Adrenal gland (tissue), 12 donors: ENCODE measurements around the gene SEMA6A. TPM values are rescaled to one million over a fixed set of nuclear protein-coding genes. Genes with fewer than 3 reads are reported as not detected.
A peak's percentile ranks its signal among the peaks of the same experiment; 100 is the strongest.

ENCODE experiments used
- DNase-seq, 7 donors: peaks; one replicate each; pipeline ENCODE4 v3.0.0-alpha.2; 2019 to 2020
- H3K27ac ChIP-seq, 5 donors: fragments of 200-600 bp; sonication (generic) in 4 of 5; 1 replicate in 3 of 5; 2 replicates in 2 of 5; pipeline versions ENCODE4 v1.5.1 to v1.8.0; 2016 to 2020; ENCODE audit warnings: mild to moderate bottlenecking in 1 of 5
- H3K27me3 ChIP-seq: fragments of 200-600 bp; 2 replicates; pipeline ENCODE4 v1.8.0; 2021
- H3K36me3 ChIP-seq, 2 donors: fragments of 200-600 bp; replicated peaks in 1 of 2; 1 replicate in 1 of 2; 2 replicates in 1 of 2; pipeline versions ENCODE4 v1.5.1 to v1.8.0; 2018 to 2022
- H3K4me1 ChIP-seq, 2 donors: fragments of 200-600 bp; replicated peaks in 1 of 2; 1 replicate in 1 of 2; 2 replicates in 1 of 2; pipeline versions ENCODE4 v1.5.1 to v1.8.0; 2018 to 2021
- H3K4me3 ChIP-seq, 4 donors: fragments of 200-600 bp; sonication (generic) in 3 of 4; one replicate each; pipeline ENCODE4 v1.5.1; 2016 to 2018
- H3K9me3 ChIP-seq, 3 donors: fragments of 200-600 bp; sonication (generic) in 1 of 3; replicated peaks in 1 of 3; 1 replicate in 2 of 3; 2 replicates in 1 of 3; pipeline versions ENCODE4 v1.5.1 to v1.8.0; 2016 to 2021
- POLR2A ChIP-seq, 2 donors: fragments of 450-650 bp; IDR thresholded peaks; one replicate each; pipeline ENCODE4 v1.6.1; 2017; ENCODE audit warnings: antibody characterized with exemption in 2 of 2, mild to moderate bottlenecking in 2 of 2, moderate library complexity in 1 of 2
- WGBS, 4 donors: extraction: QIAGEN DNeasy Blood & Tissue Kit in 2 of 4; methylation state at CpG; one replicate each; pipeline versions ENCODE4 v1.1.5 to v1.1.7; 2013 to 2017; 5-methylcytosine and 5-hydroxymethylcytosine counted together
- intact Hi-C, 2 donors: fragments of 100-400 bp; cut with DNase I; formaldehyde crosslinking; loops; one replicate each; pipeline versions ENCODE4 v1.14.1 to v1.15.0; 2022 to 2023
- polyA plus RNA-seq, 3 donors: library from polyadenylated mRNA; stranded (reverse); fragments of 200-250 nt in 2 of 3; fragments of 350-450 nt in 1 of 3; fragmentation: Illumina TruSeq in 1 of 3; extraction: RNeasy Lipid Tissue Mini Kit (QIAGEN cat#74804) in 1 of 3; gene quantifications; one replicate each; pipeline ENCODE4 v1.2.3, GENCODE V29; 2013 to 2014
- total RNA-seq, 9 donors: library from RNA; depleted of rRNA in 4 of 9; stranded (reverse); fragments of >200 nt in 4 of 9; fragments of 120-200 nt in 1 of 9; fragmentation: NEBNext Ultra II Directional in 1 of 9; extraction: Animal tissue kit (Norgen Biotek cat#: 25700) in 1 of 9; gene quantifications; one replicate each; pipeline versions ENCODE4 v1.1.0 to v1.2.4, GENCODE V29; 2013 to 2023
- TF ChIP-seq, protein P1 (sequence below), 6 experiments: fragments of 450-650 bp in 4 of 6; fragments of 200-600 bp in 2 of 6; sonication (generic) in 1 of 6; IDR thresholded peaks; 1 replicate in 5 of 6; 2 replicates in 1 of 6; pipeline versions ENCODE4 v1.5.1 to v1.8.0; 2016 to 2021; ENCODE audit warnings: antibody characterized with exemption in 6 of 6, mild to moderate bottlenecking in 2 of 6, moderate library complexity in 1 of 6
- donor health status: healthy with polysubstance abuse.
- donor health status: Bipolar disorder and iron deficiency.
- donor health status: DM: yes; HTN: yes; CAD: no.
- donor health status: DM: no; HTN: no; CAD: no.
- donor health status: DM: no; HTN: no; CAD: no.
- donor health status: DM: yes; HTN: yes; CAD: no.

The SEMA6A gene
- total and polyA plus RNA-seq, 12 donors: 55.1 to 182 (median 124) TPM

DNA sequence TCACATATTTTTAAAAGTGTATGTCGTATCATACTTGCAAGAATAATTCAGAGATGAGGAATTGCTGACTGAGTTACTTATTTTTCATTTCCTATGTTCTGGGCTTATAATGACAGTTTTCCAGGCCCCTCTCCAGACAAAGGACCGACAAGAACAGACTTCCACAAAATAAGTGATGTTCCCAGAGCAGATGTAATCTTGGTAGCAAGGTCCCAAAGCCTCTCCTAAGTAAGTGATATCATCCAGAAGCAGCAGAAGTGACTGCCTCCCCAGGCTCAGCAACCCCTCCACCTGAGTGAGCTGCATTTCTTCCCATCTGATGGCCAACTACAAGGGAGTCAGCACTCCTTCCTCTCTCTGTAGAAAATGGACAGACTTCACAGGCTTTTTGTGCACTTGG, 57.1 kb downstream of the SEMA6A start:
- no peaks in the 10 kb centered on the region for H3K36me3 ChIP-seq
- DNase-seq: no peak
- no peak for TF ChIP-seq POLR2A (IDR thresholded peaks at IDR 0.05)
- TF ChIP-seq, protein P1, sequence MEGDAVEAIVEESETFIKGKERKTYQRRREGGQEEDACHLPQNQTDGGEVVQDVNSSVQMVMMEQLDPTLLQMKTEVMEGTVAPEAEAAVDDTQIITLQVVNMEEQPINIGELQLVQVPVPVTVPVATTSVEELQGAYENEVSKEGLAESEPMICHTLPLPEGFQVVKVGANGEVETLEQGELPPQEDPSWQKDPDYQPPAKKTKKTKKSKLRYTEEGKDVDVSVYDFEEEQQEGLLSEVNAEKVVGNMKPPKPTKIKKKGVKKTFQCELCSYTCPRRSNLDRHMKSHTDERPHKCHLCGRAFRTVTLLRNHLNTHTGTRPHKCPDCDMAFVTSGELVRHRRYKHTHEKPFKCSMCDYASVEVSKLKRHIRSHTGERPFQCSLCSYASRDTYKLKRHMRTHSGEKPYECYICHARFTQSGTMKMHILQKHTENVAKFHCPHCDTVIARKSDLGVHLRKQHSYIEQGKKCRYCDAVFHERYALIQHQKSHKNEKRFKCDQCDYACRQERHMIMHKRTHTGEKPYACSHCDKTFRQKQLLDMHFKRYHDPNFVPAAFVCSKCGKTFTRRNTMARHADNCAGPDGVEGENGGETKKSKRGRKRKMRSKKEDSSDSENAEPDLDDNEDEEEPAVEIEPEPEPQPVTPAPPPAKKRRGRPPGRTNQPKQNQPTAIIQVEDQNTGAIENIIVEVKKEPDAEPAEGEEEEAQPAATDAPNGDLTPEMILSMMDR (IDR thresholded peaks at IDR 0.05): no peak
- no peaks in the 10 kb centered on the region for H3K9me3 ChIP-seq
- peak overlapping the region in 2 of 5 donors; percentile 42 to 66 for H3K27ac ChIP-seq
- intact Hi-C loops: no loop called here
- H3K4me1 ChIP-seq: peaks cover 43 to 75% of the 10 kb centered on the region in 2 donors
- 54 to 72% (median 66%) methylated on average over 2 of the region's 2 CpGs for WGBS, 4 donors
- H3K4me3 ChIP-seq: no peak overlapping the region
- H3K27me3 ChIP-seq: no peaks in the 10 kb centered on the region

DNA sequence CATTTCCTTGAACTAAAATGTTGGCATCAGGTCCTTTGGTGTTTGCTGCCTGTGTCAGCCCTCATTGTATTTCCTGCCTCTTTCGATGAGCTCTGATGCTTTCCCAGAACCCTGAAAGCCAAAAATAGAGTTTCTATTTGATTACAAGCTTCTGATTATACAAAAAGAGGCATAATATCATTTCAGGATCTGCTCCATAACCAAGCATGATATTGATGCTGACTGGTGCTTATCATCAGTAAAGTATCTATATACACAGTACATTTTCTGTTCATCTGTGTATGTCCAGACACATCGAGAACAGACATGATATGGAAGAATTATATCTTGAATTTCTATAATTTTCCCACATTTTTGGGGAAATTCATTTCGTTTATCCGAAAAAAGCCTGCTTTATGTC, 58.6 kb downstream of the SEMA6A start:
- no peak for DNase-seq
- H3K36me3 ChIP-seq: no peaks in the 10 kb centered on the region
- 56 to 69% (median 61%) methylated on average over 4 of the region's 4 CpGs for WGBS, 4 donors
- intact Hi-C loops: no loop called here
- peak overlapping the region in 1 of 4 donors; percentile 11 for H3K4me3 ChIP-seq
- peaks cover 33 to 70% of the 10 kb centered on the region in 2 donors for H3K4me1 ChIP-seq
- H3K27ac ChIP-seq: peak overlapping the region in 4 of 5 donors; percentile 5 to 66 (median 27)
- no peaks in the 10 kb centered on the region for H3K27me3 ChIP-seq
- TF ChIP-seq POLR2A (IDR thresholded peaks at IDR 0.05): no peak
- TF ChIP-seq, protein P1 (IDR thresholded peaks at IDR 0.05): no peak
- H3K9me3 ChIP-seq: no peaks in the 10 kb centered on the region

DNA sequence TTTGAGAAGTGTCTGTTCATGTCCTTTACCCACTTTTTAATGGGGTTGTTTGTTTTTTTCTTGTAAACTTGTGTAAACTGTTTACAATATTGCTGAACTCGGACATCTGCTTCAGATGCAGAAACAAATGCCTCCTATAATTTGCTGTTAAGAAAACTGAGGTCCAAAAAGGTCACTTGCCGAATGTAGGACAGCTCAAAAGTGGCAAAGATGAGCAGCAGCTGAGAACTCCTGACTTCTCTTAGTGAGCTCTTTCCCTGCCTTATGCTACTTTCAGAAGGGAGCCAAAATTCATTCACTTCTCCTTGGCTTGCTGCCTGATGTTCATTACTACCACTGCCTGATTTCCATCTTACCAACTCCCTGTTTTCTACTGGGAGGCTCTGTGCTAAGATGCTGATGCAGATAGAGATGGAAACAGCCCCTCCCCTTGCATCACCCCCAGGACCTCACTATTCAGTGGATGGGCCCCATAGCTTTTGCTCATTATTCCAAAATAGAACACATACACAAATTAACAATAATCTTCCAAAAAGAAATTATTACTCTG, 60.1 kb downstream of the SEMA6A start:
- TF ChIP-seq, protein P1 (IDR thresholded peaks at IDR 0.05): no peak
- no peak for TF ChIP-seq POLR2A (IDR thresholded peaks at IDR 0.05)
- 55 to 77% (median 71%) methylated on average over 2 of the region's 2 CpGs for WGBS, 4 donors
- H3K9me3 ChIP-seq: no peaks in the 10 kb centered on the region
- DNase-seq: no peak
- no peak overlapping the region for H3K4me3 ChIP-seq
- intact Hi-C loops: no loop called here
- H3K4me1 ChIP-seq: peaks cover 26 to 71% of the 10 kb centered on the region in 2 donors
- no peak overlapping the region for H3K27ac ChIP-seq
- H3K36me3 ChIP-seq: no peaks in the 10 kb centered on the region
- H3K27me3 ChIP-seq: no peaks in the 10 kb centered on the region

DNA sequence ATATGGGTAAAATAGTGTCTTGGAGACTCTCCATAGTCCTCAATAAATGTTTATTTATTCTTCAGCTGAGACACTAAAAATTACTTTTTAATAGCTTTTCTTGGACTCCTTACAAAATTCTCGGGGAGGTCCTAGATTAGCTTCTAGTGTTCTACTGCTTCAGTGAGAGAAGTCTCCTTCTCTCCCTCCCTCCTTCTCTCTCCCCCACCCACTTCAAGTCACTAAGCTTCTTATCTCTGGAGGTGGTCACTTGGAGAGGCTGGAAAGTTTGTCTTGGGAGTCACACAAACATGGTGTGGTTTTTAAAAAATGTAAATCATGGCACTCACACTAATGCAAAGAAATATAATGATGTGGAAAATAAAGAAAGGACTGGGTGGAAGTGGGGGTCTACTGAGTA, 64.1 kb downstream of the SEMA6A start:
- Histone ChIP-seq H3K9me3 (no peaks in the 10 kb centered on the region), H3K27me3 (no peaks in the 10 kb centered on the region), H3K27ac (no peak overlapping the region), H3K36me3 (no peaks in the 10 kb centered on the region), H3K4me3 (no peak overlapping the region), H3K4me1 (peaks cover 27 to 61% of the 10 kb centered on the region in 2 donors)
- intact Hi-C loops: no loop called here
- 17 to 40% (median 25%) methylated on average over 1 of the region's 1 CpG for WGBS, 4 donors
- DNase-seq: no peak
- TF ChIP-seq, protein P1 (IDR thresholded peaks at IDR 0.05): no peak
- TF ChIP-seq POLR2A (IDR thresholded peaks at IDR 0.05): no peak
